ENCODE results near the gene MUTYH. TPM values are rescaled to one million over a fixed set of nuclear protein-coding genes. Genes with fewer than 3 reads are reported as not detected.

Gene MUTYH
- polyA plus RNA-seq, 1 donor from 2014 or later, result 59.8 TPM

GRCh38 chr1:45373573-45373972, 33.3 kb upstream of the MUTYH start:
- Histone ChIP-seq H3K79me2 (replicated peaks; ENCODE audit: insufficient read depth, low read length) (no peaks in the 10 kb centered on the region), H3K9me2 (ENCODE audit: insufficient read depth, low read length) (no peaks in the 10 kb centered on the region), H3F3A (ENCODE audit: insufficient read depth, low read length, poor library complexity, severe bottlenecking) (no peaks in the 10 kb centered on the region), H3K4me3 (ENCODE audit: low read length) (no peak overlapping the region), H3K9me3 (ENCODE audit: low read length) (no peaks in the 10 kb centered on the region), H3K27me3 (ENCODE audit: insufficient read depth, low read depth, low read length) (no peaks in the 10 kb centered on the region), H3K27ac (ENCODE audit: low read length) (no peak overlapping the region), H3K4me2 (ENCODE audit: low read length) (no peak overlapping the region), H3K36me3 (ENCODE audit: insufficient read depth, low read length) (no peaks in the 10 kb centered on the region), H2AFZ (ENCODE audit: low read depth, low read length) (no peak overlapping the region), H4K20me1 (ENCODE audit: insufficient read depth) (no peaks in the 10 kb centered on the region), H3K9ac (ENCODE audit: low read length) (no peak overlapping the region)
- no peak for TF ChIP-seq SMC3 (conservative IDR thresholded peaks at IDR 0.05; ENCODE audit: poor library complexity)
- no peak for TF ChIP-seq CTCF (IDR thresholded peaks at IDR 0.05; ENCODE audit: poor library complexity, severe bottlenecking)
- TF ChIP-seq TAF1 (IDR thresholded peaks at IDR 0.05; ENCODE audit: low read depth), result no peak
- TF ChIP-seq RAD21 (conservative IDR thresholded peaks at IDR 0.05), result no peak

- H3K36me3 ChIP-seq (ENCODE audit: insufficient read depth, low read length), result no peaks in the 10 kb centered on the region
- no peaks in the 10 kb centered on the region for H3K9me3 ChIP-seq (ENCODE audit: low read length)
- no peaks in the 10 kb centered on the region for H3F3A ChIP-seq (ENCODE audit: insufficient read depth, low read length, poor library complexity, severe bottlenecking)
- H3K27ac ChIP-seq (ENCODE audit: low read length), result no peak overlapping the region
- no peak overlapping the region for H3K4me3 ChIP-seq (ENCODE audit: low read length)
- no peak overlapping the region for H2AFZ ChIP-seq (ENCODE audit: low read depth, low read length)
- no peaks in the 10 kb centered on the region for H3K9me2 ChIP-seq (ENCODE audit: insufficient read depth, low read length)
- H4K20me1 ChIP-seq (ENCODE audit: insufficient read depth), result no peaks in the 10 kb centered on the region
- no peak overlapping the region for H3K4me2 ChIP-seq (ENCODE audit: low read length)
- no peaks in the 10 kb centered on the region for H3K79me2 ChIP-seq (replicated peaks; ENCODE audit: insufficient read depth, low read length)
- H3K9ac ChIP-seq (ENCODE audit: low read length), result no peak overlapping the region
- H3K27me3 ChIP-seq (ENCODE audit: insufficient read depth, low read depth, low read length), result no peaks in the 10 kb centered on the region
- no peak for TF ChIP-seq RAD21 (conservative IDR thresholded peaks at IDR 0.05)
- no peak for TF ChIP-seq REST (IDR thresholded peaks at IDR 0.05; ENCODE audit: borderline replicate concordance)
- no peak for TF ChIP-seq CTCF (IDR thresholded peaks at IDR 0.05; ENCODE audit: poor library complexity, severe bottlenecking)
- TF ChIP-seq EP300 (conservative IDR thresholded peaks at IDR 0.05; ENCODE audit: poor library complexity, severe bottlenecking), result no peak
- TF ChIP-seq EZH2 (IDR thresholded peaks at IDR 0.05; ENCODE audit: borderline replicate concordance, insufficient read depth, low read length, poor library complexity, severe bottlenecking), result no peak
- TF ChIP-seq TAF1 (IDR thresholded peaks at IDR 0.05; ENCODE audit: low read depth), result no peak
- TF ChIP-seq SMC3 (conservative IDR thresholded peaks at IDR 0.05; ENCODE audit: poor library complexity), result no peak
- TF ChIP-seq MXI1 (conservative IDR thresholded peaks at IDR 0.05; ENCODE audit: poor library complexity, severe bottlenecking), result no peak
- no peak for TF ChIP-seq POLR2AphosphoS5 (IDR thresholded peaks at IDR 0.05)
These were observed 30.3 kb upstream of the MUTYH start for GRCh38 chr1:45370575-45370974.
